Loucy (cell line): ENCODE results near the gene SPRR1B.

ENCODE experiments used
- CTCF ChIP-seq: fragments of 200-600 bp; sonication (generic); conservative IDR thresholded peaks from 2 replicates; pipeline ENCODE4 v1.5.1; 2014; ENCODE audit warnings: mild to moderate bottlenecking, antibody characterized with exemption, low read length
- EZH2phosphoT487 ChIP-seq: fragments of 200-600 bp; IDR thresholded peaks from 2 replicates; pipeline ENCODE4 v1.6.1; 2018; ENCODE audit warnings: antibody characterized with exemption, mild to moderate bottlenecking, moderate library complexity, borderline replicate concordance

- TF ChIP-seq CTCF (no peak), EZH2phosphoT487 (no peak)
Observed at GRCh38 chr1:153049211-153049610, 18.2 kb downstream of the SPRR1B start.
